Lung microvascular endothelial cell (primary cell): ENCODE results near the gene ASB18. TPM values are rescaled to one million over a fixed set of nuclear protein-coding genes. Genes with fewer than 3 reads are reported as not detected.
A peak's percentile ranks its signal among the peaks of the same experiment; 100 is the strongest.

Experiments
- DNase-seq, 2 donors: peaks; one replicate each; pipeline versions ENCODE4 v3.0.0 to v3.0.0-alpha.2; 2010; ENCODE audit warnings: low read depth in 2 of 2
- total RNA-seq: library from RNA; depleted of rRNA; stranded (reverse); fragments of >200 nt; gene quantifications from 2 replicates; pipeline ENCODE4 v1.2.1, GENCODE V29; 2014

ASB18 gene
- total RNA-seq, 1 donor from 2014 or later, result not detected

- peak in 1 of 2 donors; percentile 33 for DNase-seq
Observed at GRCh38 chr2:236175548-236176150, 88.6 kb downstream of the ASB18 start.

- DNase-seq, result no peak
Observed at GRCh38 chr2:236173729-236174607, 90.2 kb downstream of the ASB18 start.

- DNase-seq, result no peak
Observed at GRCh38 chr2:236173036-236173728, 91.0 kb downstream of the ASB18 start.

GRCh38 chr2:236172255-236173035 lies 91.8 kb downstream of the ASB18 start:
- no peak for DNase-seq

GRCh38 chr2:236171680-236172254 lies 92.4 kb downstream of the ASB18 start:
- no peak for DNase-seq

- DNase-seq, result no peak
Observed at GRCh38 chr2:236171181-236171679, 93.0 kb downstream of the ASB18 start.

- DNase-seq, result no peak
Observed at GRCh38 chr2:236170590-236171165, 93.5 kb downstream of the ASB18 start.

GRCh38 chr2:236169741-236170589 lies 94.2 kb downstream of the ASB18 start:
- no peak for DNase-seq

- DNase-seq, result no peak
Observed at GRCh38 chr2:236169151-236169721, 95.0 kb downstream of the ASB18 start.

GRCh38 chr2:236168110-236169080 lies 95.8 kb downstream of the ASB18 start, which contains the start of gene GBX2:
Gene GBX2 (minus strand): TSS chr2:236168386. CDS start chr2:236167971, 415 bp downstream.
- peak; percentile 86 to 93 for DNase-seq

GRCh38 chr2:236167297-236168109 lies 96.7 kb downstream of the ASB18 start:
- DNase-seq, result peak; percentile 72 to 84

GRCh38 chr2:236166796-236167296 lies 97.4 kb downstream of the ASB18 start:
- no peak for DNase-seq

- DNase-seq, result no peak
Observed at GRCh38 chr2:236165842-236166795, 98.1 kb downstream of the ASB18 start.

GRCh38 chr2:236164925-236165841 lies 99.0 kb downstream of the ASB18 start:
- no peak for DNase-seq
